DMS 273 (cell line): ENCODE results near the gene C3orf22.

Experiments used
- DNase-seq: peaks from one replicate; lab custom pipeline; 2025; ENCODE audit not compliant: unreplicated experiment; lab: John Stamatoyannopoulos, UW

The C3orf22 gene

GRCh38 chr3:126528800-126529541 is 29.8 kb downstream of the C3orf22 start:
- no peak for DNase-seq

GRCh38 chr3:126528419-126528799 is 30.3 kb downstream of the C3orf22 start:
- no peak for DNase-seq

- no peak for DNase-seq
Measured at GRCh38 chr3:126527455-126528211, 31.1 kb downstream of the C3orf22 start.

- no peak for DNase-seq
Measured at GRCh38 chr3:126527006-126527405, 31.7 kb downstream of the C3orf22 start.

GRCh38 chr3:126526668-126527005 is 32.1 kb downstream of the C3orf22 start:
- no peak for DNase-seq

GRCh38 chr3:126525853-126526667 is 32.7 kb downstream of the C3orf22 start:
- peak; percentile 35 for DNase-seq

- DNase-seq = no peak
Measured at GRCh38 chr3:126525091-126525852, 33.5 kb downstream of the C3orf22 start.

GRCh38 chr3:126524429-126524988 is 34.2 kb downstream of the C3orf22 start:
- DNase-seq = no peak

- peak; percentile 87 for DNase-seq
Measured at GRCh38 chr3:126523745-126524428, 34.8 kb downstream of the C3orf22 start, which contains the start of gene CHST13. Gene CHST13, plus strand, starts transcription at chr3:126524155. Its CDS starts 178 bp downstream, at chr3:126524333.

GRCh38 chr3:126522363-126522788 is 36.4 kb downstream of the C3orf22 start:
- DNase-seq = peak; percentile 91

GRCh38 chr3:126521122-126521891 is 37.4 kb downstream of the C3orf22 start:
- peak; percentile 33 for DNase-seq

- DNase-seq = no peak
Measured at GRCh38 chr3:126519506-126520455, 39.0 kb downstream of the C3orf22 start.

- no peak for DNase-seq
Measured at GRCh38 chr3:126518779-126519177, 40.0 kb downstream of the C3orf22 start.

- no peak for DNase-seq
Measured at GRCh38 chr3:126517986-126518778, 40.5 kb downstream of the C3orf22 start.

GRCh38 chr3:126517291-126517951 is 41.3 kb downstream of the C3orf22 start, which contains the start of gene UROC1:
Gene UROC1, minus strand, starts transcription at chr3:126517773. Its CDS starts 54 bp downstream, at chr3:126517719.
- no peak for DNase-seq

GRCh38 chr3:126516936-126517290 is 41.8 kb downstream of the C3orf22 start:
- DNase-seq = no peak
